ENCODE results near the gene NAP1L4. TPM values are rescaled to one million over a fixed set of nuclear protein-coding genes. Genes with fewer than 3 reads are reported as not detected.

NAP1L4 gene
- total RNA-seq, 2 donors from 2014 or later = 45.9 to 57.7 TPM

- no peak overlapping the region for H3K27ac ChIP-seq
Observed at GRCh38 chr11:3014057-3014938, 22.2 kb upstream of the NAP1L4 start.

DNA sequence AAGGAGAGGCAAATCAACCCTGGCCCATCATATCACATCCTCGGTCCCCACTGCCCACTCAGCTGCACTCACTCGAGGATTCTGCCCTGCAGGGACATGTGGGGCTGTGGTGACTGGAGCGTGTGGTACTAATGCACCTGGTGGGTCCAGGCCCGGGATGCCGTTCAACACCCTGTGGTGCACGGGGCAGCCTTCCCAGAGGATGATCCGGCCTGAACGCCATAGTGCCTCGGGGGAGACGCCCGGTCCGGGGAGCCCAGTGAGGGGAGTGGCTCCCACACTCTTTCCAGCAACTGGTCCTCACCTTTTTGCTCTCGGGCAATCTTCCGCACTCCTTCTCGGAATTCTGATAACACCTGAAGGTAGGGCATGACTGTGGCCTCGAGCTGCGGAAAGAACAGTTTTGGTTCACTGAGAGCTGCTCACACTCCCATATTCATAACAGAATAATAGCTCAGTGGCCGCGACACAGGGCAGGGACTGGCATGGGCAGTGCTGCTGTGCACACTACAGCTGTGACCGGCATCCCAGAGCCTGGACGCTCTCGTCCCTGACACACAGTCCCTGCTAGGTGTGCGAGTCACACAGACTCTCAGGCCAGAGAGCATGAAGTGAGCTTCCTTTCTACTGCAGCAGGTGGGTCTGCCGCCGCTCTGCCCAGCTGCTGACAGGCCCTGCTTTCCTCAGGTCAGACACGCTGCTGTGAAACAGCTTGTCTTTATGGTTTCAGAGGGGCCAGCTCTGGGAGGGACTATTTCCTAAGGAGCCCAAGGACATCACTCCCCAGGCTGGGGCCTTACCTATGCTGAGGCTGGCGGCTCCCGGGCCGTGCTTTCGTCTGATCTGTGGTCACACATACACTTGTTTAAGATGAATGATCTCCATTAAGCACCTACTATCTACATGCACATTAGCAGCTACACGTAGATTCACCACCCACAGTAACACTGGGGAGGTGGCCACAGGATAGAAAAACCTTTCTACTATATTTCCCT is 20.1 kb upstream of the NAP1L4 start:
- Histone ChIP-seq H3K27ac (no peak overlapping the region), H3K9me3 (no peaks in the 10 kb centered on the region), H3K4me1 (no peaks in the 10 kb centered on the region), H3K4me3 (no peak overlapping the region), H3K27me3 (no peaks in the 10 kb centered on the region), H3K36me3 (replicated peaks in 1 of 2; ENCODE audit: insufficient read depth in 1 of 2, low read depth in 2 of 2) (peaks cover 0 to 23% of the 10 kb centered on the region in 2 donors)
- WGBS, 2 donors = 93 to 95% methylated on average over 16 to 31 of the region's 31 CpGs
- TF ChIP-seq POLR2A (IDR thresholded peaks at IDR 0.05) (no peak), CTCF (IDR thresholded peaks at IDR 0.05) (no peak)
- DNase-seq (no peak), ATAC-seq (no peak)
- intact Hi-C loops (cut with DNase I) = no loop called here

More at GRCh38 chr11:3014057-3014938, 22.2 kb upstream of the NAP1L4 start:
- Histone ChIP-seq H3K27me3 (no peaks in the 10 kb centered on the region), H3K4me3 (no peak overlapping the region), H3K4me1 (no peaks in the 10 kb centered on the region), H3K36me3 (replicated peaks in 1 of 2; ENCODE audit: insufficient read depth in 1 of 2, low read depth in 2 of 2) (peaks cover 0 to 32% of the 10 kb centered on the region in 2 donors), H3K9me3 (no peaks in the 10 kb centered on the region)
- TF ChIP-seq CTCF (IDR thresholded peaks at IDR 0.05) = no peak
- no peak for TF ChIP-seq POLR2A (IDR thresholded peaks at IDR 0.05)
- 79 to 81% methylated on average over 16 of the region's 16 CpGs for whole genome bisulfite sequencing, 2 donors
- no peak for ATAC-seq
- intact Hi-C loops (cut with DNase I) = no loop called here
- no peak for DNase-seq

DNA sequence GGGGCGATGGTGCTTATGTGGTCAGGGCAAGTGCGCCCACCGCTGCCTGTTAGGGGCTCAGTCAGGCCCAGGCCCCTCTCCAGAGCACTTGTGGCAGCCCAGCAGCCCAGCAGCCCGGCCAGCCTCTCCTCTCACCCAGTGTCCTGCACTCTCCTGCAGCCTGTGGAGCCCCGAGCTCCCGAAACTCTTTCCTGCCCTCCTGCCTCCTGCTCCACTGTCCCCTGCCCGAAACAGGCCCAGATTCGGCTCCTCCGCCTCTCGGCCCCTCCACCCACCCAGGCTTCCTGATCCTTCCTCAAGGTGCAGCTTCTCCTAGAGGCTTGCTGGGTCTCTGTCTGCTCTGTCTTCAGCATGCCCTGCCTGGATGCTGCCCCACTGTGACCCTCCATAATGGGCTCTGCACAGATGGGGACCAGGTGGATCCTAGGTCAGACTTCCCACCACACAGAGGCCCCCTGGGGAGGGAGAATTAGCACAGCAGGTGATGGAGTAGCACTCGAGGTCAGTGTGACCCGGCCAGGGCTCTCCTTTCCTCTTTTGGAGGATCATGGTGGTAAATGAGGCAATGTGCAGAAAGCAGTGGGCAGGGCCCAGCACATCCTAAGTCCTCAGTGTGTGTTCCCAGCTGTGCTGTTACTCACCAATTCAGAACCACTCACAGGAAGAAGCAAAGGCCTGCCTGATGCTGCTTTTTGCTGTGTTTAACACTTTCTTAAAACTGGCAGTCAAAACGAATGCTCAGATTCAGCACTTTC is 18.6 kb upstream of the NAP1L4 start:
- intact Hi-C loops (cut with DNase I) = no loop called here
- 84 to 93% methylated on average over 11 to 13 of the region's 13 CpGs for WGBS, 2 donors
- ATAC-seq (no peak), DNase-seq (no peak)
- Histone ChIP-seq H3K4me3 (no peak overlapping the region), H3K36me3 (replicated peaks in 1 of 2; ENCODE audit: insufficient read depth in 1 of 2, low read depth in 2 of 2) (peaks cover 0 to 20% of the 10 kb centered on the region in 2 donors), H3K4me1 (no peaks in the 10 kb centered on the region), H3K27ac (no peak overlapping the region), H3K27me3 (no peaks in the 10 kb centered on the region), H3K9me3 (no peaks in the 10 kb centered on the region)
- no peak for TF ChIP-seq POLR2A (IDR thresholded peaks at IDR 0.05)
- no peak for TF ChIP-seq CTCF (IDR thresholded peaks at IDR 0.05)

GRCh38 chr11:3010004-3010403 is 17.9 kb upstream of the NAP1L4 start:
- intact Hi-C loops (cut with DNase I) = no loop called here
- no peak for TF ChIP-seq CTCF (IDR thresholded peaks at IDR 0.05)
- no peak for TF ChIP-seq POLR2A (IDR thresholded peaks at IDR 0.05)
- Histone ChIP-seq H3K4me1 (no peaks in the 10 kb centered on the region), H3K36me3 (replicated peaks in 1 of 2; ENCODE audit: insufficient read depth in 1 of 2, low read depth in 2 of 2) (peaks cover 0 to 16% of the 10 kb centered on the region in 2 donors), H3K27ac (no peak overlapping the region), H3K27me3 (no peaks in the 10 kb centered on the region), H3K9me3 (no peaks in the 10 kb centered on the region), H3K4me3 (no peak overlapping the region)
- DNase-seq = no peak
- no peak for ATAC-seq
- WGBS, 2 donors = 91 to 93% methylated on average over 4 to 13 of the region's 13 CpGs
